GM12878 (cell line): ENCODE data around the gene TNFAIP3. TPM values are rescaled to one million over a fixed set of nuclear protein-coding genes. Genes with fewer than 3 reads are reported as not detected.

Experiments
- ATF2 ChIP-seq: IDR thresholded peaks from 2 replicates; pipeline ENCODE4 v1.6.1; 2012; ENCODE audit warnings: low read length, inconsistent platforms
- CREM ChIP-seq: IDR thresholded peaks from 2 replicates; pipeline ENCODE4 v1.6.1; 2014; ENCODE audit warnings: antibody characterized with exemption, low read depth
- GATAD2B ChIP-seq: fragments of 450-650 bp; conservative IDR thresholded peaks from 2 replicates; pipeline ENCODE4 v1.6.1; 2017; ENCODE audit warnings: low read depth, mild to moderate bottlenecking, moderate library complexity
- HDGF ChIP-seq: fragments of 450-650 bp; IDR thresholded peaks from 2 replicates; pipeline ENCODE4 v1.6.1; 2016; ENCODE audit warnings: antibody characterized with exemption
- KLF5 ChIP-seq: fragments of 450-650 bp; IDR thresholded peaks from 2 replicates; pipeline ENCODE4 v1.6.1; 2014; ENCODE audit warnings: mild to moderate bottlenecking; ENCODE audit not compliant: partially characterized antibody
- PML ChIP-seq: IDR thresholded peaks from 2 replicates; pipeline ENCODE4 v1.6.1; 2012; ENCODE audit warnings: low read length, inconsistent platforms
- POU2F2 ChIP-seq: IDR thresholded peaks from 3 replicates; pipeline ENCODE4 v1.6.1; 2011; ENCODE audit warnings: low read depth, mild to moderate bottlenecking, low read length, borderline replicate concordance
- SMC3 ChIP-seq: IDR thresholded peaks from 2 replicates; pipeline ENCODE4 v1.6.1; 2011; ENCODE audit warnings: low read length, improper control_type of control experiment, borderline replicate concordance
- SREBF2 ChIP-seq: IDR thresholded peaks from 2 replicates; pipeline ENCODE4 v1.6.1; 2012; ENCODE audit warnings: mild to moderate bottlenecking, low read length
- TCF12 ChIP-seq: IDR thresholded peaks from 2 replicates; pipeline ENCODE4 v1.6.1; 2011; ENCODE audit warnings: low read depth, mild to moderate bottlenecking, low read length
- ZBTB11 ChIP-seq: fragments of 450-650 bp; formaldehyde crosslinking; IDR thresholded peaks from 2 replicates; pipeline ENCODE4 v1.5.0; 2022; ENCODE audit warnings: mild to moderate bottlenecking, missing genetic modification characterization
- ZBTB40 ChIP-seq: fragments of 450-650 bp; IDR thresholded peaks from 2 replicates; pipeline ENCODE4 v1.6.1; 2016; ENCODE audit warnings: mild to moderate bottlenecking, moderate library complexity, borderline replicate concordance
- ZNF207 ChIP-seq: fragments of 450-650 bp; IDR thresholded peaks from 2 replicates; pipeline ENCODE4 v1.6.1; 2014; ENCODE audit warnings: antibody characterized with exemption, mild to moderate bottlenecking, borderline replicate concordance
- ZNF217 ChIP-seq: fragments of 450-650 bp; IDR thresholded peaks from 2 replicates; pipeline ENCODE4 v1.6.1; 2017; ENCODE audit warnings: antibody characterized with exemption, mild to moderate bottlenecking
- polyA plus RNA-seq, 11 experiments: library from polyadenylated mRNA; depleted of rRNA in 4 of 11; unstranded in 6 of 11; stranded (reverse) in 5 of 11; fragments of >200 nt; fragmentation: Nextera tagmentation in 4 of 11; fragmentation: Illumina TruSeq in 1 of 11; extraction: Ambion mirVana in 4 of 11; extraction: Trizol in 1 of 11; gene quantifications; 1 replicate in 1 of 11; 2 replicates in 10 of 11; pipeline versions ENCODE4 v1.2.1 to v1.2.3, GENCODE V29; 2011 to 2016; ENCODE audit warnings: inconsistent platforms in 2 of 11, missing spikeins in 2 of 11, low read depth in 1 of 11
- total RNA-seq, 4 experiments: library from RNA; depleted of rRNA in 3 of 4; stranded (reverse); fragments of >200 nt in 3 of 4; fragmentation: Illumina TruSeq in 1 of 4; extraction: Trizol in 1 of 4; gene quantifications; 2 replicates each; pipeline versions ENCODE4 v1.2.1 to v1.2.3, GENCODE V29; 2013 to 2021
- TF ChIP-seq, protein P1 (sequence below): fragments of 450-650 bp; IDR thresholded peaks from 2 replicates; pipeline ENCODE4 v1.6.1; 2016; ENCODE audit warnings: mild to moderate bottlenecking

TNFAIP3 gene
- total and polyA plus RNA-seq, 10 of the 15 experiments (the other 5 are each of a cell fraction or from before 2014, with no cell fraction given) = 18.0 to 350 (median 127) TPM

DNA sequence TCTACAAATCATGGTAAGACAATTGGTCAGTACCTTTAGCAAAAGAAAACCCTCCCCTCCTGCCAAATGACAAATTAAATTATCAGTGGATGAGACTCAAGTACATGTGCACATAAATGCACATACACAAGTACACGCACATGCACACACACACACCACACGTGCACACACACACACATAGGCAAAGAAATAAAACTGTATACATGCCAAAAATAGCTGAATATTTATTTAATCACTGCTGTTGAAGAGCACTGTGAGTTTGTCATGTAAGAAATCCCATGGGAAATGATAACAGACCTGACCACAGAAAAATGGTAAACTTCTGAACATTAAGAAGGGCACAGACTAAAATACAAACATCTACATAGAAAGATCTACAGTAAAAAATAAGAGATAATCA is 46.6 kb upstream of the TNFAIP3 start (continued):
- TF ChIP-seq ATF2 (0 out of 2 replicates have a peak, but pooled peaks have one; percentile 20), KLF5 (no peak), SREBF2 (no peak), ZBTB11 (CRISPR knock-in tag) (no peak), SMC3 (no peak), HDGF (no peak), GATAD2B (no peak), CREM (no peak), ZNF207 (no peak), POU2F2 (no peak), PML (no peak), ZNF217 (no peak), ZBTB40 (no peak), TCF12 (no peak)
- TF ChIP-seq, protein P1, sequence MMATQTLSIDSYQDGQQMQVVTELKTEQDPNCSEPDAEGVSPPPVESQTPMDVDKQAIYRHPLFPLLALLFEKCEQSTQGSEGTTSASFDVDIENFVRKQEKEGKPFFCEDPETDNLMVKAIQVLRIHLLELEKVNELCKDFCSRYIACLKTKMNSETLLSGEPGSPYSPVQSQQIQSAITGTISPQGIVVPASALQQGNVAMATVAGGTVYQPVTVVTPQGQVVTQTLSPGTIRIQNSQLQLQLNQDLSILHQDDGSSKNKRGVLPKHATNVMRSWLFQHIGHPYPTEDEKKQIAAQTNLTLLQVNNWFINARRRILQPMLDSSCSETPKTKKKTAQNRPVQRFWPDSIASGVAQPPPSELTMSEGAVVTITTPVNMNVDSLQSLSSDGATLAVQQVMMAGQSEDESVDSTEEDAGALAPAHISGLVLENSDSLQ = no peak
- TF ChIP-seq, all 136 proteins: peak for 4
